Measurements from ENCODE around the gene EXOC3L4.
"Not testable (repeated sequence)": the region's sequence is repeated elsewhere in the genome, so short reads cannot be mapped to it uniquely, and the experiment has no call there.

The EXOC3L4 gene
- total RNA-seq = 0 to 5.1 (median 0.07) reads per million in 17 experiments

- peak in 2 of 4 experiments; percentile 35 to 37 for DNase-seq
These were observed at the start of gene EXOC3L4 for GRCh38 chr14:103094406-103095209. Gene EXOC3L4, plus strand, starts transcription at chr14:103094725. Its CDS starts 5,495 bp downstream, at chr14:103100220.

GRCh38 chr14:103045371-103045869 lies 49.1 kb upstream of the EXOC3L4 start:
- no peak for DNase-seq

- DNase-seq = not testable (repeated sequence)
These were observed 47.1 kb upstream of the EXOC3L4 start for GRCh38 chr14:103047453-103047852.

GRCh38 chr14:103050935-103051334 lies 43.6 kb upstream of the EXOC3L4 start:
- DNase-seq = no peak

GRCh38 chr14:103052407-103052806 lies 42.1 kb upstream of the EXOC3L4 start:
- DNase-seq = peak; percentile 74 to 89 (median 86)

- no peak for DNase-seq
These were observed 38.8 kb upstream of the EXOC3L4 start for GRCh38 chr14:103055695-103056094.

GRCh38 chr14:103056322-103057027 lies 38.0 kb upstream of the EXOC3L4 start:
- DNase-seq = no peak

GRCh38 chr14:103057028-103057371 lies 37.5 kb upstream of the EXOC3L4 start:
- DNase-seq = peak in 1 of 4 experiments; percentile 13

GRCh38 chr14:103057372-103058163 lies 37.0 kb upstream of the EXOC3L4 start, which contains the start of gene CDC42BPB:
Gene CDC42BPB, minus strand, starts transcription at chr14:103057549. Its CDS starts 376 bp downstream, at chr14:103057173.
- peak; percentile 96 to 99 (median 97) for DNase-seq

- DNase-seq = no peak
These were observed 36.1 kb upstream of the EXOC3L4 start for GRCh38 chr14:103058164-103059055.

- no peak for DNase-seq
These were observed 35.0 kb upstream of the EXOC3L4 start for GRCh38 chr14:103059556-103059955.

- DNase-seq = no peak
These were observed 33.0 kb upstream of the EXOC3L4 start for GRCh38 chr14:103061482-103061976.

GRCh38 chr14:103064436-103064835 lies 30.1 kb upstream of the EXOC3L4 start:
- no peak for DNase-seq

GRCh38 chr14:103064978-103065377 lies 29.5 kb upstream of the EXOC3L4 start:
- DNase-seq = no peak

GRCh38 chr14:103065861-103066260 lies 28.7 kb upstream of the EXOC3L4 start:
- no peak for DNase-seq

- no peak for DNase-seq
These were observed 28.1 kb upstream of the EXOC3L4 start for GRCh38 chr14:103066399-103066798.

- DNase-seq = peak in 2 of 4 experiments; percentile 30 to 34
These were observed 27.1 kb upstream of the EXOC3L4 start for GRCh38 chr14:103067231-103067954.

- no peak for DNase-seq
These were observed 26.0 kb upstream of the EXOC3L4 start for GRCh38 chr14:103068351-103069073.

- DNase-seq = no peak
These were observed 24.2 kb upstream of the EXOC3L4 start for GRCh38 chr14:103070263-103070885.
